CD4-positive, alpha-beta T cell treated with Interleukin-4 for 4 hours (primary cell): ENCODE measurements around the gene KRT15.
"Not testable (repeated sequence)": the region's sequence is repeated elsewhere in the genome, so short reads cannot be mapped to it uniquely, and the experiment has no call there.

Experiments
- DNase-seq: peaks from one replicate; pipeline ENCODE4 v3.0.0-alpha.2; 2020

The KRT15 gene

DNA sequence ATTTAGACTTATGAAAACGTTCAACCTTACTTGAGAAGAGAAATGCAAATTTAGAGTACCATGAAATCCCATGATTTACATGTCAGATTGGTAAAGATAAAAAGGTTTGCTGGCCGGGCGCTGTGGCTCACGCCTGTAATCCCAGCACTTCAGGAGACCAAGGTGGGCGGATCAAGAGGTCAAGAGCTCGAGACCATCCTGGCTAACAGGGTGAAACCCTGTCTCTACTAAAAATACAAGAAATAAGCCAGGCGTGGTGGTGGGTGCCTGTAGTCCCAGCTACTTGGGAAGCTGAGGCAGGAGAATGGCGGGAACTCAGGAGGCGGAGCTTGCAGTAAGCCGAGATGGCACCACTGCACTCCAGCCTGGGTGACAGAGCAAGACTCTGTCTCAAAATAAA, 24.1 kb upstream of the KRT15 start:
- not testable (repeated sequence) for DNase-seq

GRCh38 chr17:41542357-41542756, 23.7 kb upstream of the KRT15 start:
- no peak for DNase-seq

- DNase-seq: no peak
These were observed 22.4 kb upstream of the KRT15 start for GRCh38 chr17:41540921-41541625.

- DNase-seq: no peak
These were observed 21.4 kb upstream of the KRT15 start for GRCh38 chr17:41539979-41540701.

GRCh38 chr17:41539071-41539492, 20.4 kb upstream of the KRT15 start:
- DNase-seq: no peak

- DNase-seq: no peak
These were observed 19.9 kb upstream of the KRT15 start for GRCh38 chr17:41538565-41538991.

DNA sequence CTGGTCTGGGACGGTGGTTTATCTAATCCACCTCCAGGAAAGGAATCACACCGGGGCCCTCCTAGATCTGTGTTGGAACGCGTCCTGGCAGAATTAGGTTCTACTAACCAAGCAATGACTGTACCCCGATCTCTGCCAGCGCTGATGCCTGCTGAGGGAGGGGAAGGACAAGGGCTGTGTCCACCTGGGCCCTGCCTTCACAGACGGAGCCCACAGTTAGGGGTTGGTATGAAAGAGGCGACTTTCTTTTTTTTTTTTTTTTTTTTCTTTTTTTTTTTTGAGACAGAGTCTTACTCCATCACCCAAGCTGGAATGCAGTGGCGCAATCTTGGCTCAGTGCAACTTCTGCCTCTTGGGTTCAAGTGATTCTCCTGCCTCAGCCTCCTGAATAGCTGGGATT, 19.3 kb upstream of the KRT15 start:
- no peak for DNase-seq

DNA sequence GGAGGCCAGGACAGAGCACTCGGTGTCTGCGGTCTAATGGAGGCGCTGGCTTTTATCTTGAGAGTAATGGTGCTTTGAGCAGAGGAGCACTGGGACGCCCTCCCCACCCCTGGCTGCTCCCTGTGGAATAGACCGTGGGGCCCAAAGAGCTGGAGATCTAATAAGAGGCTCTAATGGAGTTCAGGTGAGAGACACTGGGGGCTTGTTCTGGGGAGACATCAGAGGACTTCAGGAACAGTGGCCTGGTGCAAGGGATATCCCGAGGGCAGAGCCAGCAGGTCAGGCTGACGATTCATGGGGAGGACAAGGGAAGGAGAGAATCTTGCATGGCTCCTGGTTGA, 18.9 kb upstream of the KRT15 start:
- DNase-seq: no peak

DNA sequence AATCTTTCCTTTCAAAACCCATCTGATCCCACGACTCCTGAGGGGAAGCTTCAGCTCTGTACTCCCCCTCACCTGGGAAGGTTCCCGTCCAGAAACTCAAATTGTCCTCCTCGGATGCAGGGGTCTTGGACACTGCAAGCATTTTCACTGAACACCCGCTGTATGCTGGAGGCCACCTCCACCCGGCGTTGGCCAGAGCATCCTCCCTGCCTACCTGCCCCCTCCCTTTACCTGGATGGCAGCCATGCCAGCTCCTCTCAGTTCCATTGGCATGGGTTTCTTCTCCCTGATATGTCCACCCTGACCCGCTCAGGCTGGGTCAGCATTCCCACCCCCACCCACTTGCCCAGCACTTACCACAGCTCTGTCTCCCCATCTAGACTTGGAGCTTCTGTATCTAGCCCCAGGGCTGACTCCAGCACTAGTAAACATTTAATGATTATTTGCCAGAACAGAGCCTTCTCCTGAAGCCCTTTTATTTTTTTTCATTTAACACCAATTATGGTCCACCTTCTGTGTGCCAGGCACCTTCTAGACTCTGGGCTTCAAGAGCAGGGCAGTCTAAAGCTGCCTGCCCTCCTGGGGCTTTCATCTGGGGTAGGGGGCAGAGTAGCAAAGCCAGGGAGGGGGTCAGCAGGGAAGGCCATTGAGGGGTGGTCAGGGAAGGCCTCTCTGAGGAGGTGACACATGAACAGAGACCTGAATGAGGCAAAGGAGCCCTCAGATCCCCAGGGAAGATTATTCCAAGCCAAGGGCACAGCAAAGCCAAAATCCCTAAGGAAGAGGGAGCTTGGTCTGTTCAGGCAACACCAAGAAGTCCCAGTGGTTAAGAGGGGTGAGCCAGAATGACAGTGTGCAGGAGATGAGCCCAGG, 18.3 kb upstream of the KRT15 start:
- no peak for DNase-seq

- DNase-seq: no peak
These were observed 17.2 kb upstream of the KRT15 start for GRCh38 chr17:41535764-41536481.

GRCh38 chr17:41534899-41535546, 16.3 kb upstream of the KRT15 start:
- no peak for DNase-seq

DNA sequence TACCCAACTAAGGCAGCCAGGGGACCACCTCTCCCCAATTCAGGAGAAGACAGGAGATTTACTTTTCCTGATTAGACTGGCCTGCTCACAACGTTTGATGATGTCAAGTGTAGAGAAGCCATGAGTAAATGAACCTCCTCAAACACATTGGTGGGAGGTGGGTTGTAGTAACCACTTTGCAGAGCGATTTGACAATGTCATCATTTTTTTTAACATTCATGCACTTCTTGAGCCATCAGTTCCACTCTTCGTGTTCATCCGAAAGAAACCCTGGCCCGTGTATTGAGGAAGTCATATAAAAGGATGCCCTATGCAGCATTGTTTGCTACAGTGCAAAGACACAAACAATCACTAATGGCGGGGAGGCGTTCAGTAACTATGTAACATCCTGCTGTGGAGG, 14.9 kb upstream of the KRT15 start:
- DNase-seq: no peak

GRCh38 chr17:41532947-41533570, 14.4 kb upstream of the KRT15 start:
- DNase-seq: no peak

GRCh38 chr17:41531993-41532392, 13.3 kb upstream of the KRT15 start:
- no peak for DNase-seq

GRCh38 chr17:41530062-41531048, 11.7 kb upstream of the KRT15 start:
- DNase-seq: no peak

DNA sequence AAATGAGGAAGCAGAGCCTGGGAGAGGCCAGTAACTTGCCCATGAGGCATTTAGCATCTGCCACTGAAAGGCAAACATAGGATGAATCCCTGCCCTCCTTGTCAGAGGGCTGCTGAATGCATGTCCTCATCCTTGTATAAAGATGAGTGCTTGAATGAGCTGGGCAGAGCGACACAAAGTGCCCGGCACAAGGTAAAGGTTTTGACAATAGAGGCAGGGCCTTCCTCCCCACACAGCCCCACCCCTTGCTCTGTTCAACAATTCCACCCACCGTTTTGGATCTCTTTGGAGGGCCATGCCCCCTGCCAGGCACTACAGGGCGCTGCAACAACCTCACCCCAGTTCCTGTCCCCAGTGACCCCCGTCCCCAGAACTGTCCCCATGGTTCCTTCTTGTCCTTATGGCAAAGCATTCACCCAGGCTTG, 10.8 kb upstream of the KRT15 start:
- DNase-seq: no peak

GRCh38 chr17:41528959-41529353, 10.3 kb upstream of the KRT15 start:
- DNase-seq: no peak

DNA sequence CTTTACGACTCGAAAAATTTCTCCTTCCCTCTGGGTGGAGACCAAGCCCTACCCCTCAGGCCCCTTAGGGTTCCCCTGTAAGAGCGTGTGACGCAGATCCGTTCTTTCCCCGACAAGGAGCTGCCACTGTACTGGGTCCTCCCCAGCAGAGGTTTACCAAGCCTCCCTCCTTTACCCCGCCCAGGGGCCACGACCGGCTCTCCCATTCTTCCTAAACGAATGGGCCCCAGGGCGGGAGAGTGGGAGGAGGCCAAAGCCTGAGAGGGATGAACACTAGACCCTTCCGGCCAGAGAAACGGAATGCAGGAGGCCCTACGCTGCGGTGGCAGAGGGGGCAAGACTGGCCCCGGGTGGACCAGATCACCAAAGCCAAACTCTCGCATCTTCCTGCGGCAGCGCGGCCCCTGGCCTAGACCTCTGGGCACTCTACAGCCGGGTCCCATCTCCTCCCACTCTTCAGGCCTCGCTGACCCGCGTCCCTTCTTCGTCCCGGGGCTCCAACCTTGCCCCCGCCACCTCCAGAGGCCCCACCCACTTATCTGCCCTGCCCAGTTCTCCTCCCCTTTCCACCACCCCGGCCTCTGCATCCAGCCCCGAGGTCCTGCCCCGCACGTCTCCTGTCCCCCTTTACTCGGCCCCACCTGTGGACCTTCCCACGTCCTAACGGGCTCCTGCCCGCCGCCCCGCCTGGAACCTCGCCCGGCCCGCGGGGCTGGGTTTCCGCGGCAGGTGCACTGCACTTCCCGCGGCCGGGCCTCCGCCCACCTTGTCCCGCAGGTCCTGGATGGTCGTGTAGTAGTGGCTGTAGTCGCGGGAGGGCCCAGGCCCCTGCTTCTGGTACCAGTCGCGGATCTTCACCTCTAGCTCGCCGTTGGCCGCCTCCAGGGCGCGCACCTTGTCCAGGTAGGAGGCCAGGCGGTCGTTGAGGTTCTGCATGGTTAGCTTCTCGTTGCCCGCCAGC, 8.7 kb upstream of the KRT15 start:
- DNase-seq: no peak

- no peak for DNase-seq
These were observed 5.6 kb upstream of the KRT15 start for GRCh38 chr17:41524261-41524660.
